Measurements from ENCODE around the gene APMAP. TPM values are rescaled to one million over a fixed set of nuclear protein-coding genes. Genes with fewer than 3 reads are reported as not detected.

The APMAP gene
- total RNA-seq, 1 experiment from 2014 or later: 75.3 TPM

DNA sequence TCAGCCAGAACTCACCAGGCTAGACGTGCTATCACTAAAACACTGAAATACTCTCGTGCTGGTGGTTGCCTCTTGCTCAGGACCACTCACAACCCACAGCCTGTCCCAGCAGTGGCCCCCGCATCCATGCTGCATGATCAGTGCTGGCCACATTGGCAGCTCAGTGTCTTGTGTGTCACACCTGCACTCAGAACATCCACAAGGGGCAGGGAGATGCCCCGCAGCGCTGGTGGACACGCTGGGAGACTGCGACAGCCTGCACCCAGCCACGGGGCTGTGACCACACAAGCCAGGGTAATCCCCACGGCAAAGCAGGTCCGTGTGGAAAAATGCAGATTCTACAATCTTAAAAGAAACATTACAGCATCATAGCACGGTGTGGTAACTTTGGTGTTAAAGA lies 23.9 kb upstream of the APMAP start:
- Mint-ChIP-seq H3K27ac (ENCODE audit: low read depth, unreplicated experiment) (no peak overlapping the region), H3K36me3 (ENCODE audit: insufficient read depth, unreplicated experiment) (peaks cover 7% of the 10 kb centered on the region), H3K9me3 (ENCODE audit: unreplicated experiment) (no peaks in the 10 kb centered on the region), H3K27me3 (ENCODE audit: insufficient read depth, unreplicated experiment) (no peaks in the 10 kb centered on the region), H3K4me3 (ENCODE audit: unreplicated experiment) (no peak overlapping the region), H3K4me1 (ENCODE audit: insufficient read depth, unreplicated experiment) (peaks cover 15% of the 10 kb centered on the region)
- TF ChIP-seq, protein P1, sequence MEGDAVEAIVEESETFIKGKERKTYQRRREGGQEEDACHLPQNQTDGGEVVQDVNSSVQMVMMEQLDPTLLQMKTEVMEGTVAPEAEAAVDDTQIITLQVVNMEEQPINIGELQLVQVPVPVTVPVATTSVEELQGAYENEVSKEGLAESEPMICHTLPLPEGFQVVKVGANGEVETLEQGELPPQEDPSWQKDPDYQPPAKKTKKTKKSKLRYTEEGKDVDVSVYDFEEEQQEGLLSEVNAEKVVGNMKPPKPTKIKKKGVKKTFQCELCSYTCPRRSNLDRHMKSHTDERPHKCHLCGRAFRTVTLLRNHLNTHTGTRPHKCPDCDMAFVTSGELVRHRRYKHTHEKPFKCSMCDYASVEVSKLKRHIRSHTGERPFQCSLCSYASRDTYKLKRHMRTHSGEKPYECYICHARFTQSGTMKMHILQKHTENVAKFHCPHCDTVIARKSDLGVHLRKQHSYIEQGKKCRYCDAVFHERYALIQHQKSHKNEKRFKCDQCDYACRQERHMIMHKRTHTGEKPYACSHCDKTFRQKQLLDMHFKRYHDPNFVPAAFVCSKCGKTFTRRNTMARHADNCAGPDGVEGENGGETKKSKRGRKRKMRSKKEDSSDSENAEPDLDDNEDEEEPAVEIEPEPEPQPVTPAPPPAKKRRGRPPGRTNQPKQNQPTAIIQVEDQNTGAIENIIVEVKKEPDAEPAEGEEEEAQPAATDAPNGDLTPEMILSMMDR (IDR thresholded peaks at IDR 0.05; ENCODE audit: unreplicated experiment): no peak
- no TSS peak for BruUV-seq (replicated peaks)
- intact Hi-C loops (cut with micrococcal nuclease): no loop called here
- ChIA-PET POLR2A (interaction anchor here (0.6 to 2.0 kb wide), 14 partner anchors 10 to 1379 kb away, joined by 3 to 16 read pairs (median 4); partner anchors contain the start of gene CST3), CTCF (interaction anchor here (0.7 to 3.4 kb wide), 9 partner anchors 8 to 182 kb away, joined by 3 to 24 read pairs (median 4); no protein-coding TSS in a partner anchor)
- no peak for DNase-seq (ENCODE audit: unreplicated experiment)

DNA sequence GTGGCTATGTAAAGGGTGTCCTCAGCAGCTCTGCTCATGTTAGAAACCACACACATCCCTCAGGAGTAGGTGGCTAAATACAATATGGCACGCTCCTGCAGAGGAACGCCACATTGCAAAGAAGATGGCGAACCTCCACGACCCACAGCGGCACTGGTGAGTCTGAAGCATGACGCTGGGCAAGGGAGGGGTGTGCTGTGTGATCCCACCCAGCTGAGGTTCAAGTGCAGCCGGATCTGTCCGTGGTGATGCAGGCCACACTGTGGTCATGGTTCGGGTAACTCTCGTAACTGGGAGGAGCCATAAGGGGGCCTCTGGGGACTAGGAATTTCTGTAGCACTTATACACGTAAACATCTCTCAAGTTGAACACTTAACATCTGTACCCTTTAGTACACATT lies 23.4 kb upstream of the APMAP start:
- no peak for DNase-seq (ENCODE audit: unreplicated experiment)
- BruUV-seq (replicated peaks): no TSS peak
- Mint-ChIP-seq H3K4me3 (ENCODE audit: unreplicated experiment) (no peak overlapping the region), H3K27ac (ENCODE audit: low read depth, unreplicated experiment) (no peak overlapping the region), H3K27me3 (ENCODE audit: insufficient read depth, unreplicated experiment) (no peaks in the 10 kb centered on the region), H3K4me1 (ENCODE audit: insufficient read depth, unreplicated experiment) (peaks cover 15% of the 10 kb centered on the region), H3K36me3 (ENCODE audit: insufficient read depth, unreplicated experiment) (peaks cover 2% of the 10 kb centered on the region), H3K9me3 (ENCODE audit: unreplicated experiment) (no peaks in the 10 kb centered on the region)
- TF ChIP-seq, protein P1 (IDR thresholded peaks at IDR 0.05; ENCODE audit: unreplicated experiment): no peak
- intact Hi-C loops (cut with micrococcal nuclease): no loop called here
- ChIA-PET CTCF (interaction anchor here (0.5 to 3.4 kb wide), 7 partner anchors 9 to 56 kb away, joined by 3 to 24 read pairs (median 3); no protein-coding TSS in a partner anchor), POLR2A (interaction anchor here (0.6 to 2.0 kb wide), 3 partner anchors 15 to 24 kb away, joined by 3 to 16 read pairs (median 4); no protein-coding TSS in a partner anchor)

DNA sequence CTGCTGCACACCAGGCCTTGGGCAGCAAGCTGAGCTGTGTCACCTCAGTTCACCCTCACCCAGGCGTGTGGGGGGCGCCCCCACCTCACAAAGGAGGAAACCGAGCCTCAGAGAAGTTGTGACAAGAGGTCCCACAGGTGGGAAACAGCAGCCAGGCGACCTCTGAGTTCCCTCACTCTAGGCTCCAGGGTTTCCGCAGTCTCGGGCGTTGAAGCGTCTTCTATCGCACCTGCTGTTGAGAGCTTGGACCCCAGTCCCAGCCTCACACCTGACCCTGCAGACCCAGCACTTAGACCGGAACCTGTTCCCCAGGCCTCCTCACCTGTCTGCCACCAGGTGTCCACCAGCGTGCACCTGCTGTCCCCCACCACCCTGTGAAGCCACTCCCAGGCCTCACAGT lies 22.3 kb upstream of the APMAP start:
- no peak for DNase-seq (ENCODE audit: unreplicated experiment)
- H3K27me3 Mint-ChIP-seq (ENCODE audit: insufficient read depth, unreplicated experiment): peaks cover 9% of the 10 kb centered on the region
- no peaks in the 10 kb centered on the region for H3K9me3 Mint-ChIP-seq (ENCODE audit: unreplicated experiment)
- H3K27ac Mint-ChIP-seq (ENCODE audit: low read depth, unreplicated experiment): no peak overlapping the region
- TF ChIP-seq, protein P1 (IDR thresholded peaks at IDR 0.05; ENCODE audit: unreplicated experiment): no peak
- H3K4me3 Mint-ChIP-seq (ENCODE audit: unreplicated experiment): no peak overlapping the region
- ChIA-PET POLR2A (interaction anchor here (0.8 to 1.3 kb wide), 3 partner anchors 12 to 18 kb away, joined by 3 to 4 read pairs (median 4); no protein-coding TSS in a partner anchor), CTCF (interaction anchor here (0.9 to 3.4 kb wide), 3 partner anchors 16 to 164 kb away, joined by 6 to 24 read pairs (median 19); no protein-coding TSS in a partner anchor)
- no TSS peak for BruUV-seq (replicated peaks)
- H3K36me3 Mint-ChIP-seq (ENCODE audit: insufficient read depth, unreplicated experiment): no peaks in the 10 kb centered on the region
- intact Hi-C loops (cut with micrococcal nuclease): no loop called here
- H3K4me1 Mint-ChIP-seq (ENCODE audit: insufficient read depth, unreplicated experiment): peaks cover 15% of the 10 kb centered on the region

DNA sequence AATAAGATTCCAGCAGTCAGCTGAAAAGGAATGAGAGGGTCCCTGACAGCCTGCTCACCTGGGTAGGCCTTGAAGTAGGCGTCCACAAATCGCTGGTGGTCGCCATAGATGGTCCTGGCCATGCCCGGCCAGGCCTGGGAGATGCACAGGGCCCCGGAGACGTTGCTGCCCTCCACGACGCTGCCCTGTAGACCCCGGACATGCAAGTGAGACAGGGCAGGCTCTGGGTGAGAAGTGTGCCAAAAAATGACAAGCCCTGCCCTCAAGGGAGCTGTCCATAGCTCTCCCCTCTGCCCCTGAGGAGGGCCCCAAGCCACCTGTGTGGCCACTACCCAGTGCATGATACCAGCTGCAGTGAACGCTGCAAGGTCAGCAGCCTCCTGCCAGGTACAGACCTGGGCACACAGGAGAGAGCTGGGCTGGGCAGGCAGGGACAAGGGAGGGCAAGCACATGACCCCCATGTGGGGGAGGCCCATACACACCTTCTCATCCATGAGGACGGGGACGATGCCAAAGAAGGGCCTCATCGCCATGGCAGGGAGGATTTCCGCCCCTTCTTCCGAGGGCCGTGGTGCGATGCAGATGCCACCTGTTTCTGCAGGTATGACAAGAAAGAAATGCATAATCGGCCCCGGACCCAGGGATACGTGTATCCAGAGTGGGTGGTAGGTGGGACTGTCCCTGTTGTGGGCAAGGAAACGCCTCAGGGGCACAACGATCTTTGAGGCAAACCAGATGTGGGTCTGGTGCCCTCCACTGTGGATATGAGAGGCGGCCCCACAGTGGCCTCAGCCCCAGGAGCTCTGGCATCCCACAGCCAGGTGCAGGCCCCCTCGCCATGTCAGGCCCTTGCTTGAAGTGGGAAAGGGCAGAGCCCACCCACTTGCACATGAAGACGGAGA lies 21.2 kb upstream of the APMAP start:
- Mint-ChIP-seq H3K36me3 (ENCODE audit: insufficient read depth, unreplicated experiment) (no peaks in the 10 kb centered on the region), H3K27ac (ENCODE audit: low read depth, unreplicated experiment) (no peak overlapping the region), H3K27me3 (ENCODE audit: insufficient read depth, unreplicated experiment) (peaks cover 11% of the 10 kb centered on the region), H3K4me1 (ENCODE audit: insufficient read depth, unreplicated experiment) (peaks cover 15% of the 10 kb centered on the region), H3K4me3 (ENCODE audit: unreplicated experiment) (no peak overlapping the region), H3K9me3 (ENCODE audit: unreplicated experiment) (no peaks in the 10 kb centered on the region)
- POLR2A ChIA-PET: interaction anchor here (0.5 kb wide), 1 partner anchor 56 kb away, joined by 3 read pairs; no protein-coding TSS in a partner anchor
- TF ChIP-seq, protein P1 (IDR thresholded peaks at IDR 0.05; ENCODE audit: unreplicated experiment): no peak
- intact Hi-C loops (cut with micrococcal nuclease): no loop called here
- DNase-seq (ENCODE audit: unreplicated experiment): no peak
- CTCF ChIA-PET: interaction anchor here (0.5 to 0.9 kb wide), 3 partner anchors 8 to 738 kb away, joined by 3 to 6 read pairs (median 3); no protein-coding TSS in a partner anchor
- BruUV-seq (replicated peaks): no TSS peak

All from MCF 10A (cell line).